CD4-positive, alpha-beta memory T cell (primary cell): ENCODE results near the gene SULF2. TPM values are rescaled to one million over a fixed set of nuclear protein-coding genes. Genes with fewer than 3 reads are reported as not detected.
"Not testable (repeated sequence)": the region's sequence is repeated elsewhere in the genome, so short reads cannot be mapped to it uniquely, and the experiment has no call there.

Experiments
- CTCF ChIA-PET: fragments of 350-600 bp; sonication (Branson Sonifier 250); formaldehyde crosslinking; loops from one replicate; lab custom pipeline; 2021; ENCODE audit warnings: inconsistent platforms; ENCODE audit not compliant: partially characterized antibody; lab: Charles Lee
- POLR2A ChIA-PET: fragments of 350-600 bp; sonication (Branson Sonifier 250); formaldehyde crosslinking; loops from one replicate; lab custom pipeline; 2021; ENCODE audit not compliant: partially characterized antibody; lab: Charles Lee
- DNase-seq, 5 donors: peaks; one replicate each; pipeline versions ENCODE4 v3.0.0 to v3.0.0-alpha.2; 2020 to 2022; ENCODE audit warnings: mixed read lengths in 1 of 5
- H3K27ac ChIP-seq: one replicate; pipeline ENCODE4 v1.7.0; 2013; ENCODE audit warnings: low read depth, low read length
- H3K27me3 ChIP-seq: 2 replicates; pipeline ENCODE4 v1.7.0; 2013; ENCODE audit warnings: mild to moderate bottlenecking, low read length, moderate library complexity; ENCODE audit not compliant: insufficient read depth
- H3K36me3 ChIP-seq: 2 replicates; pipeline ENCODE4 v1.7.0; 2013; ENCODE audit warnings: mild to moderate bottlenecking, low read length, moderate library complexity; ENCODE audit not compliant: insufficient read depth
- H3K4me1 ChIP-seq: 2 replicates; pipeline ENCODE4 v1.7.0; 2013; ENCODE audit warnings: mild to moderate bottlenecking, low read length, moderate library complexity; ENCODE audit not compliant: insufficient read depth
- H3K4me3 ChIP-seq, 2 donors: one replicate each; pipeline ENCODE4 v1.7.0; 2013; ENCODE audit warnings: low read length in 2 of 2, mild to moderate bottlenecking in 1 of 2
- H3K9me3 ChIP-seq, 2 donors: one replicate each; pipeline ENCODE4 v1.7.0; 2013; ENCODE audit warnings: low read length in 2 of 2, control low read depth in 1 of 2; ENCODE audit not compliant: control insufficient read depth in 1 of 2
- H3K27ac Mint-ChIP-seq, 7 donors: one replicate each; pipeline ENCODE4 v1.8.0; 2020 to 2021; ENCODE audit warnings: mixed read lengths in 7 of 7, mild to moderate bottlenecking in 6 of 7, inconsistent platforms in 3 of 7, moderate library complexity in 3 of 7
- H3K27me3 Mint-ChIP-seq, 2 donors: one replicate each; pipeline ENCODE4 v1.8.0; 2020 to 2021; ENCODE audit warnings: mixed read lengths in 2 of 2
- H3K36me3 Mint-ChIP-seq, 2 donors: one replicate each; pipeline ENCODE4 v1.8.0; 2020 to 2021; ENCODE audit warnings: mixed read lengths in 2 of 2, inconsistent platforms in 1 of 2, mild to moderate bottlenecking in 1 of 2
- H3K4me1 Mint-ChIP-seq, 4 donors: one replicate each; pipeline ENCODE4 v1.8.0; 2020 to 2021; ENCODE audit warnings: mixed read lengths in 4 of 4, mild to moderate bottlenecking in 1 of 4
- H3K4me3 Mint-ChIP-seq, 8 donors: one replicate each; pipeline ENCODE4 v1.8.0; 2020 to 2021; ENCODE audit warnings: mixed read lengths in 8 of 8, mild to moderate bottlenecking in 7 of 8, moderate library complexity in 6 of 8, inconsistent platforms in 3 of 8
- H3K9me3 Mint-ChIP-seq, 8 donors: one replicate each; pipeline ENCODE4 v1.8.0; 2020 to 2021; ENCODE audit warnings: mixed read lengths in 8 of 8, mild to moderate bottlenecking in 5 of 8, inconsistent platforms in 3 of 8, moderate library complexity in 1 of 8
- intact Hi-C: fragments of 100-400 bp; cut with micrococcal nuclease; formaldehyde crosslinking; loops from one replicate; pipeline ENCODE4 v1.15.1; 2023
- polyA plus RNA-seq, 2 donors: library from polyadenylated mRNA; unstranded; fragments of 300-500 nt; fragmentation: Illumina TruSeq; gene quantifications; one replicate each; pipeline ENCODE4 v1.2.3, GENCODE V29; 2021
- total RNA-seq, 2 experiments: library from RNA; stranded (reverse); gene quantifications; one replicate each; pipeline ENCODE4 v1.2.3, GENCODE V29; 2021

Gene SULF2
- total and polyA plus RNA-seq, 4 experiments from 2014 or later = 0.16 to 1.3 (median 0.55) TPM

GRCh38 chr20:47814632-47815415, 29.5 kb upstream of the SULF2 start:
- Mint-ChIP-seq H3K27ac (no peak overlapping the region), H3K36me3 (no peaks in the 10 kb centered on the region), H3K9me3 (peaks cover 0 to 5% (median 0%) of the 10 kb centered on the region in 8 donors), H3K4me1 (no peaks in the 10 kb centered on the region), H3K4me3 (no peak overlapping the region), H3K27me3 (peaks cover 35 to 42% of the 10 kb centered on the region in 2 donors)
- Histone ChIP-seq H3K4me1 (no peaks in the 10 kb centered on the region), H3K27me3 (no peaks in the 10 kb centered on the region), H3K4me3 (no peak overlapping the region), H3K27ac (no peak overlapping the region), H3K36me3 (no peaks in the 10 kb centered on the region), H3K9me3 (no peaks in the 10 kb centered on the region)
- ChIA-PET POLR2A (no interaction called here), CTCF (interaction anchor here (1.0 kb wide), 1 partner anchor 806 kb away, joined by 3 read pairs; no protein-coding TSS in a partner anchor)
- DNase-seq = no peak
- intact Hi-C loops = no loop called here

- CTCF ChIA-PET = no interaction called here
- Mint-ChIP-seq H3K27me3 (peaks cover 32 to 41% of the 10 kb centered on the region in 2 donors), H3K4me3 (no peak overlapping the region)
These were observed 25.6 kb upstream of the SULF2 start for GRCh38 chr20:47810721-47811347.

GRCh38 chr20:47810116-47810677, 24.9 kb upstream of the SULF2 start:
- H3K4me3 Mint-ChIP-seq = no peak overlapping the region
- H3K4me3 ChIP-seq = no peak overlapping the region
- no peak overlapping the region for H3K27ac Mint-ChIP-seq
- no peaks in the 10 kb centered on the region for H3K36me3 Mint-ChIP-seq
- intact Hi-C loops = no loop called here
- no peaks in the 10 kb centered on the region for H3K27me3 ChIP-seq
- no peak overlapping the region for H3K27ac ChIP-seq
- no peaks in the 10 kb centered on the region for H3K9me3 ChIP-seq
- ChIA-PET POLR2A (no interaction called here), CTCF (no interaction called here)
- no peaks in the 10 kb centered on the region for H3K36me3 ChIP-seq
- H3K27me3 Mint-ChIP-seq = peaks cover 33 to 41% of the 10 kb centered on the region in 2 donors
- peaks cover 0 to 5% (median 0%) of the 10 kb centered on the region in 8 donors for H3K9me3 Mint-ChIP-seq
- H3K4me1 Mint-ChIP-seq = no peaks in the 10 kb centered on the region
- no peak for DNase-seq
- no peaks in the 10 kb centered on the region for H3K4me1 ChIP-seq

More at GRCh38 chr20:47810721-47811347, 25.6 kb upstream of the SULF2 start:
- Histone ChIP-seq H3K4me3 (no peak overlapping the region), H3K36me3 (no peaks in the 10 kb centered on the region), H3K27ac (no peak overlapping the region), H3K9me3 (no peaks in the 10 kb centered on the region), H3K4me1 (no peaks in the 10 kb centered on the region), H3K27me3 (no peaks in the 10 kb centered on the region)
- H3K4me1 Mint-ChIP-seq = no peaks in the 10 kb centered on the region
- H3K9me3 Mint-ChIP-seq = peaks cover 0 to 5% (median 0%) of the 10 kb centered on the region in 8 donors
- H3K27ac Mint-ChIP-seq = no peak overlapping the region
- DNase-seq = no peak
- intact Hi-C loops = no loop called here
- POLR2A ChIA-PET = no interaction called here
- H3K36me3 Mint-ChIP-seq = no peaks in the 10 kb centered on the region

- no peaks in the 10 kb centered on the region for H3K36me3 Mint-ChIP-seq
- H3K9me3 Mint-ChIP-seq = peaks cover 0 to 5% (median 0%) of the 10 kb centered on the region in 8 donors
- peaks cover 30 to 36% of the 10 kb centered on the region in 2 donors for H3K27me3 Mint-ChIP-seq
- Histone ChIP-seq H3K9me3 (no peaks in the 10 kb centered on the region), H3K4me3 (no peak overlapping the region), H3K4me1 (no peaks in the 10 kb centered on the region), H3K36me3 (no peaks in the 10 kb centered on the region), H3K27ac (no peak overlapping the region), H3K27me3 (no peaks in the 10 kb centered on the region)
- H3K4me3 Mint-ChIP-seq = no peak overlapping the region
- H3K27ac Mint-ChIP-seq = no peak overlapping the region
- intact Hi-C loops = no loop called here
- DNase-seq = no peak
- no peaks in the 10 kb centered on the region for H3K4me1 Mint-ChIP-seq
- CTCF ChIA-PET = no interaction called here
- POLR2A ChIA-PET = no interaction called here
These were observed 24.1 kb upstream of the SULF2 start for GRCh38 chr20:47809161-47809960.

- H3K27ac Mint-ChIP-seq = no peak overlapping the region
- intact Hi-C loops = no loop called here
- no peaks in the 10 kb centered on the region for H3K36me3 Mint-ChIP-seq
- no peaks in the 10 kb centered on the region for H3K9me3 ChIP-seq
- no peaks in the 10 kb centered on the region for H3K36me3 ChIP-seq
- H3K27me3 ChIP-seq = no peaks in the 10 kb centered on the region
- no peaks in the 10 kb centered on the region for H3K4me1 ChIP-seq
- CTCF ChIA-PET = no interaction called here
- POLR2A ChIA-PET = no interaction called here
- H3K4me1 Mint-ChIP-seq = no peaks in the 10 kb centered on the region
- no peak overlapping the region for H3K4me3 ChIP-seq
- no peak overlapping the region for H3K4me3 Mint-ChIP-seq
- no peak overlapping the region for H3K27ac ChIP-seq
- DNase-seq = no peak
- H3K9me3 Mint-ChIP-seq = peaks cover 0 to 1% (median 0%) of the 10 kb centered on the region in 8 donors
- H3K27me3 Mint-ChIP-seq = peaks cover 16 to 25% of the 10 kb centered on the region in 2 donors
These were observed 20.7 kb upstream of the SULF2 start for GRCh38 chr20:47805951-47806350.

DNA sequence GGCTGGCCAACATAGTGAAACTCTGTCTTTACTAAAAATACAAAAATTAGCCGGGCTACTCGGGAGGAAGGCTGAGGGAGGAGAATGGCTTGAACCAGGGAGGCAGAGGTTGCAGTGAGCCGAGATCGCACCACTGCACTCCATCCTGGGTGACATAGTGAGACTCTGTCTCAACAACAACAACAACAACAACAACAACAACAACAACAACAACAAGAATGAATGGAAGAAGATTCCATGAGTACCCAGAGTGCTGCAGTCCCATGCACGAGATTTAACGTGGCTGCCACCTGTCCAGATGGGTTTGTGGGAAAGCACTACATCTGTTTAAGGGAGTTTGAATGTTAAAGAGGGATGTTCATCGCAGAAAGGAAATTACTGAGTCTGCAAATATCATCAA, 19.7 kb upstream of the SULF2 start:
- H3K9me3 Mint-ChIP-seq, H3K36me3 Mint-ChIP-seq, POLR2A ChIA-PET, H3K9me3 ChIP-seq, CTCF ChIA-PET, H3K27ac ChIP-seq, DNase-seq, H3K27me3 ChIP-seq, H3K4me3 ChIP-seq, intact Hi-C loops, H3K4me3 Mint-ChIP-seq, H3K27ac Mint-ChIP-seq, H3K4me1 ChIP-seq, H3K4me1 Mint-ChIP-seq, H3K36me3 ChIP-seq: not testable (repeated sequence)
- H3K27me3 Mint-ChIP-seq = peaks cover 16 to 25% of the 10 kb centered on the region in 2 donors
